GM18507 (cell line): Measurements from ENCODE around the gene OTOP3.
"Not testable (repeated sequence)": the region's sequence is repeated elsewhere in the genome, so short reads cannot be mapped to it uniquely, and the experiment has no call there.

Experiments used
- DNase-seq: peaks from one replicate; pipeline ENCODE4 v3.0.0; 2011; ENCODE audit warnings: low read depth; ENCODE audit not compliant: insufficient read length; ENCODE audit errors: extremely low spot score
- FAIRE-seq: peaks from 2 replicates; lab custom pipeline; 2011; peaks lifted over from hg19 to GRCh38; lab: Jason Lieb, UNC

Gene OTOP3

DNA sequence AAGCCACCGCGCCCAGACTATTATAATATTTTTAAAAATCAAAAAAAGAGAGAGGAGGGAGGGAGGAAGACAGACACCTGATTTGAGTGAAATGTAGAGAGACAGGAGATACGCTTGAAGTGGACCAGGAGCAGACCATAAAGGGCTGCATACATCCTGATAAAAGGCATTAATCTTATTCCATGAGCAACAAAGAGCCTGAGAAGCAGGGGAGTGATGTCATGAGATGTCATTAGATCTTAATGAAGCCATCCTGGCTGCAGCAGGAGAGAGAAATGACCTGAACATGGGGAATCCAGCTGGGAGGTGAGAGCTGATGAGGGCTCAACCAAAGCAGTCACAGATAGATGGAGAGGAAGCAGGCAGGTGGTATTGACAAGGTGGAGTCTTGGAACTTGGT, 42.1 kb downstream of the OTOP3 start:
- DNase-seq, result no peak
- FAIRE-seq, result no peak

DNA sequence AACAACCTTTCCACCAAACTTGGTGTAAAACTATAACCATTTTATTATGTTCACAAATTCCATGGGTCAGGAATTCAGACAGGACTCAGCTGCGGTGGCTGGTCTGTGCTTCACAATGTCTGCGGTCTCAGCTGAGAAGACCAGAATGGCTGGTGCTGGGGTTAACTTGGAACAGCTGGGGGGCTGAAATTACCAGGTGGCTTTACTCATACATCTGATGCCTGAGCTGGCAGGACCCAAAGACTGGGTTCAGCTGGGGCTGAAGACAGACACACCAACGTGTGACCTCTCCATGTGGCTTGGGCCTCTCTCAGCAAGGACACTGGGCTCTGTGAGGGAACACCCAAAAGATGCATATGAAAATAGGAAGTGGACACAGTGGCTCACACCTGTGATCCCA, 42.5 kb downstream of the OTOP3 start:
- no peak for DNase-seq
- no peak for FAIRE-seq

DNA sequence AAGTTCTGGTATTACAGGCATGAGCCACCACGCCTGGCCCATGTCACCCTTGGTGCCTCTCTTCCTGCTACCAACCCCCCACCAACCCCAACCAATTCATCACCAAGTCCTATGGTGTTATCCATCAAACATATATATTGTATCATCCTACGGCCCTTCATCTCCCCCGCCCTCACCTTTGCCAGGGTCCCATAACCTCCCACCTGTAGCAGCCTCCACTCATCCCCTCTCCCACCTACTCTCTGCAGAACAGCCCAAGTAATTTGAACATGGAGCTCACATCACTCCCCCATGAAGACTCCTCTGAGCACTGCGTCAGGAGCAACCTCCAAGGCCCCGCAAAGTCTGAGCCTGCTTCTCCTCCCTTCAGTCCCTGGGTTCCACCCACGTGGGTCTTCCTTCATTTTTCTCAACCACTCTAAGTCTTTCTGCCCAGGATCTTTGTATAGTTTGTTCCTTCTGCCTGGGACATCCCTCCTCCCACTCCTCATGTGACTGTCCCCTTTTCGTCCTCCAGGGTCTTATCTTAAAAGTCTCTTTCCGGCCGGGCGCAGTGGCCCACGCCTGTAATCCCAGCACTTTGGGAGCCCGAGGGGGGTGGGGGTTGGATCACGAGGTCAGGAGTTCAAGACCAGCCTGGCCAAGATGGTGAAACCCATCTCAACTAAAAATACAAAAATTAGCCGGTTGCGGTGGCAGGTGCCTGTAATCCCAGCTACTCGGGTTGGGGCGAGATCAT, 43.9 kb downstream of the OTOP3 start:
- FAIRE-seq, result no peak
- DNase-seq, result no peak

DNA sequence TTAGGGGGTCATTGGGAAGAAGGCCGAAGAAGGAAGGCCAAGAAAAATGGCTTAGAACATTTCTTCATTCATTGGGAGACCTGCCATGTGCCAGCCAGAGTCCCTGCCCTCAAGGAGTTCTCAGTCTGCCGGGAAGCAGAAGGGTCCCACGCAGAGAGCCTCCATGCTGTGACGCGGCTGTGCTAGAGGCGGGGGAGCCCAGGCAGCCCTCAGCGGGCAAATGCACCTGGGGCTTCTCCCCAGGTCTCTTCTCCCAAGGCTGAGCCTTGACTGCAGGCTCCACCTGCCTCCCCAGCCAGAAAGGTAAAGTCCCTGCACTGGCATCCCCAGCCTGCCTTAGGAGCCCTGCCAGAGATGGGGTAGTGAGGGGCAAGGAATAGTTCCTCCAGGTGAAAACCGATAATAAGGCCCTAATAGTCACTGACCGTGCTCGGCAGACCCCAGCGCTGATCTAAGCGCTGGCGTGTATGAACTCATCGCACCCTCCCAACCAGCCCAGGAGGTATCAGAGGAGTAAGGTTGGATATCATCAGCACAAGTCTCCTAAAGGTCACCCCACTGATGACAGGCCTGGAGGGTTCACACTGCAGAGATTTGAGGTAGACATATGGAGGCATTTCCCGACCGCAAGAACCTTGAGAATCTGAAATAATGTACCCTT, 45.8 kb downstream of the OTOP3 start:
- FAIRE-seq (no peak), DNase-seq (no peak)

DNA sequence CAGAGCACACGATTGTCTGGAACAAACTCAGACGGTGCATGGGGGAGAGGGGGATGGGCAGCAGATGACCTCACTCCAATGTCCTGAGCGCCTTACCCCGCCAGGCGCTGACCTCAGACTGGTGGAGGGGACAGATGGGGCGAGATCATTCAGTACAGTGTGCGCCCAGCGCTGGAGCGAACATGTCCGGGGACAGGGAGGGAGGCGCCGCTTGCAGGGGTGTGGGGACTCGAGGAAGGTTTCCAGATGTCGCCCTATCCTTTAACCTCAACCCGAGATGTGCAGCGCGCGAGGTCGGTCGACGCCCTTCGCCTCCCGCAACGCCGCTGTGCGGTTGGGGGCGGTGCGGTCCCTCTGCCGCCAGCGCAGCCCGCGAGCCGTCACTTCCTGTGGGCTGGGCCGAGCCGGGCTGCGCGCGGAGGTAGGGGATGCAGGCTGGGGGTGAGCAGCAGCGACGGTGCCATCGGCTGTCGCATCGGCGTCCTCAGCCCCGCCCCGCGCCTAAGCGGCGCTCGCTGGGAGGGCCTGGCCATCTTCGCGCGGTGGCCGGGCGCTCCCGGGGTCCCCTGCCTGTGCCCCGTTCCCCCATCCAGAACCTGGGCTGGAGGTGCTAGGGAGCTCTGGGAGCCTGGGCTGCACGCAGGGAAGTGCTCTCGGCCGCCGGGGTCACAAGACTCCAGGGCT, 46.4 kb downstream of the OTOP3 start:
- DNase-seq, result peak; percentile 52

DNA sequence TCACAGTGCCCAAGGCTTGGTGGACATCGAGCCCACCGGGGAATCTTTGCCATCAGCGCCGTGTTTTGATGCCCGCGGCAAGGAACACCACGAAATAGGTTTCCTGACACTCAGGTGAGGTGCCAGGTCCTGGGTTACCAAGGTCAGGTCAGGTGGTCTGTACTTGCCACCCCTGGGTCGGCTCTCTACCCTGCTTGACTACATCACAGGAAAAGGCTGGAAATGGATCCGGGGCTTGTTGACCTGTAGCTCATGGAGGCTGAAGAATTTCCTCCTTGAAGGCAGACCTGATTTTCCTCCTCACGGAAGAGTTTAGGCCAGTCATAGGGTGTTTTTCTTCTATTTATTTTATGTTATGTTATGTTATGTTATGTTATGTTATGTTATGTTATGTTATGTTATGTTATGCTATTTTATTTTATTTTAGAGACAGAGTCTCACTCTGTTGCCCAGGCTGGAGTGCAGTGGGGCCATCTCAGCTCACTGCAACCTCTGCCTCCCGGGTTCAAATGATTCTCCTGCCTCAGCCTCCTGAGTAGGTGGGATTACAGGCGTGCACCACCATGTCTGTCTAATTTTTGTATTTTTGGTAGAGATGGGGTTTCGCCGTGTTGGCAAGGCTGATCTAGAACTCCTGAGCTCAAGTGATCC, 47.1 kb downstream of the OTOP3 start:
- not testable (repeated sequence) for DNase-seq, FAIRE-seq

More for the DNA sequence above, 46.4 kb downstream of the OTOP3 start:
- peak; percentile 29 for FAIRE-seq

DNA sequence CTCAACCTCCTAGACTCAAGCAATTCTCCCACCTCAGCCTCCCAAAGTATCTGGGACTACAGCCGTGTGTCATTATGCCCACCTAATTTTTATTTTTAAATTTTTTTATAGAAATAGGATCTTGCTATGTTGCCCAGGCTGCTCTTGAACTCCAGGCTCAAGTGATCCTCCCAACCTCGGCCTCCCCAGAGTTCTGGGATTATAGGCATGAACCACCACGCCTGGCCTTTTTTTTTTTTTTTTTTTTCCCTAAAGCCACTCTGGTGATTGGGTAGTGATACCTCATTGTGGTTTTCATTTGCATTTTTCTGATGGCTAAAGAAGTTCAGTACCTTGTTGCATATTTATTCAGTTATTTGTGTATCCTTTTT, 50.5 kb downstream of the OTOP3 start:
- FAIRE-seq (no peak), DNase-seq (no peak)

DNA sequence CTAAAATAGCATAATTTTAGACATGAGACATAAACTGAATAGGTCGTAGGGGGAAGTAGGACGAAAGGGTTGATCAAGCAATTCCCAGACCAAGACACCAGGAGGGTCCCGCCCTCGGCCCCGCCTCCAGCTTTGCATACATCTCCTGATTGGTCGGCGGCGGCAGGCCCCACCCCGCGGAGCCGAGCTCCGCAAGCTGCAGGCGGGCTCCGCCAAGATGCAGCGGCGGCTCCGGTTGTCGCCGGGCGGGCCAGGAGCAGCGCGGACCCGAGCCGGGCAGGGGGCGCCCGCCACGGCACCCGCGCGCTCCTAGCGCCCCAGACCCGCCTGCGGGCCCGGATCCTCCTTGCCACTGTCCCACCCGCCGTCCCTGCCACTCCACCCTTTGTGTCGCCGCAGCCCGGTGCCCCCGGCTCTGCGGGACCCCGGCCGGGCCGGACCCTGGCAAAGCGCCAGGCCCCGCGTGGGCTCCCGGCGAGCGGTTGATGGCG, 51.8 kb downstream of the OTOP3 start, which contains the start of gene CDR2L:
Gene CDR2L (plus strand): TSS at position 215 of the 491 bp plus-strand sequence. CDS start 412 bp downstream, outside the sequence.
- peak; percentile 89 for DNase-seq
- FAIRE-seq, result peak; percentile 81

DNA sequence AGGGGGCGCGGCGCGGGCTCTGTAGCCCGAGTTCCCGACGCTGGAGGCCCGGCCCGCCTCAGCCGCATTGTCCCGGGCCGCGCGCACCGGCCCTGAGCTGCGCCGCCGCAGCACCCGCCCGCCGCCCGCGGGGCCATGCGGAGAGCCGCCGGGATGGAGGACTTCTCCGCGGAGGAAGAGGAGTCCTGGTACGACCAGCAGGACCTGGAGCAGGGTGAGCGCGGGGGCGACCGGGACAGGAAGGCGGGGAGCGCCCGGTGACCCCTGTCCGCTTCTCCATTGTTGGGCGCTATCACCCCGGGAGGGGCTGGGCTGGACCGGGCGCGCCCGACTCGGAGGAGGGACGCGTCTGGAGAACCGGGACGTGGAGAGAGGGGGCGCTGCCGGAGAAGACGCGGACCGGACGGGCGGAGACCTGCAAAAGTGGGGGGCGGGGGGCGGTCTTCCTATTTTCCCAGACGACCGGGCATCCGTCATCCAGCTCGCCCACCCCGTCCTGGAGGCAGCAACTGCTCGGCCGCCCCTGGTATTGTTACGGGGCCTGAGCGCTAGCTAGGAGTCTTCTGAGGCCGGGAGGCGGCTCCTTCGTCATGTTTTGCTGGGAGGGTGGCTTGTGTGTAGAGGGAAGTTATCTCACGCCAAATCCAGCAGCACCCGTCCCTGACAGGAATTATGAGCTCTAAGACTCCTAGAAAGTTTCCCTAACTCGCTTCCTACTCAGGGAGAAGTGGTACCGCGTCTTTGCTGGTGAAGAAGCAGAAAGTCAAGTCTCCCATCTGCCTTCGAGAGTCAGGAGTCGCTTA, 52.4 kb downstream of the OTOP3 start:
- DNase-seq, result no peak
- FAIRE-seq, result no peak

DNA sequence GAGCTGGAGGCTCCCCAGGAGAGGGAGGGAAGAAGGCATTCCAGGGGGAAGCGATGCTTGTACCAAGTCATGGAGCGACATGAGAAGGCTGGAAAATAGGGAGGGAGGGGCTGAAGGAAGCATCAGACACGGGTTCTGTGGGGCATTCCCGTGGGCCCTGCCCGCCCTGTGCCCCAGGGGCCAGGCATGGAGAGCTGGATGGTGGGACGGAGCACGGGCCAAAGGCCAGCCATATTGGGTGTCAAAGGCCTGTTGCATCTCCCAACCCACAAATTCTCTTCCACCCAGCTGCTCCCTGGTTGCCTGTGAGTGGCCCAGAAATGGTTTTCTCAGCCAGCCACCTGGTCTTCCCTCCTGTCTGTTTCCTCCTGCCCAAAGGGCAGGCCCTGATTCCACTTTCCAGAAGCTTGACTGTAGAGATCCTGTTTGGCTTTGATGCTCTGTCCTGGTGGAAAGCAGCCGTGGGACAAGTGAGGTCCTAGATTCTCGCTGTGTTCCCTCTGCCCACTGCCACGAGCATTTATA, 54.9 kb downstream of the OTOP3 start:
- FAIRE-seq (no peak), DNase-seq (no peak)

DNA sequence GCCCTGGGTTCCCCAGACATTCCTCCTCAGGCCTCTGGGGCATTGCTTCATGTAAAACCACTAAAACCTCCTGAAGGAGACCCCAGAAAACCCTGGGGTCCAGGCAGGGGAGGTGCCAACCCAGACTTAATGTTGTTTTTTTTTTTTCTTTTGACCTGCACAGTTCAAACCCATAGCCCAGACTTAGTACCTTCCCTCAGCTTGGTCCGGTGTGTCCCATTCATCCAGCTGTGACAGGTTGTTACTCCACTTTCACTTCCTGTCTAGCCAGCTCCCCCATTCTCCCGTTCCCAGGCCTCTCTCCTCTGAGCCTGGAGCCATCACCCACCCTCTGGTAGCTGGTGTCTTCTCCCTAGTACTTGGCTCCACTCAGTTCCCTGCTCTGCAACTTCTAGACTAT, 56.5 kb downstream of the OTOP3 start:
- no peak for FAIRE-seq
- no peak for DNase-seq

DNA sequence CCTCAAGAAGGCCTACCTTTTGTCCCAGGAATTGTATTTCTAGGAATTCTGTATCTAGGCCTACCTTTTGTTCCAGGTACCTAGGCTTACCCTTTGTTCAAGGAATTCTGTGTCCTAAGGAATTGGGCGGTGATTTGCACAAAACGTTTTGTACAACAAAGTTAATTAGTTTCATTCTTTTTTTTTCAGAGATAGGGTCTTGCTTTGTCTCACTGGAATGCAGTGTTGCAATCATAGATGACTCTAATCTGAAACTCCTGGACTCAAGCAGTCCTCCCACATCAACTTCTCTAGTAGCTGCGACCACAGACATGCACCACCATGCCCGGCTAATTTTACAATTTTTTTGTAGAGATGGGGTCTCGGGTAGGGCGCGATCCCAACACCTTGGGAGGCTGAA, 58.7 kb downstream of the OTOP3 start:
- DNase-seq (no peak), FAIRE-seq (no peak)

DNA sequence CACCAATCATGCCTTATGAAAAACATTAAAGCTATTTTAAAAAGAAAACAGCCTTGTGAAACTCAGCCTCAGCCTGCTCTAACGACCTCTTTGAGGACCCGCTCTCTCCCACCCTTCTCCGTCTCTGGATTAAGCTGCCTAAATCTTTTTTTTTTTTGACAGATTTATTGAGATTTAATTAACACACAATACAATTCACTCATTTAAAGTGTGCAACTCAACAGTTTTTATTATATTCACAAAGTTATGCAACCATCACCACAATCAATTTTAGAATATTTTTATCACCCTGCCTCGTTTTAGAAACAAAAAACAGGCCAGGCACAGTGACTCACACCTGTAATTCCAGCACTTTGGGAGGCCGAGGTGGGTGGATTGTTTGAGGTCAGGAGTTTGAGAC, 60.1 kb downstream of the OTOP3 start:
- DNase-seq (no peak), FAIRE-seq (no peak)

DNA sequence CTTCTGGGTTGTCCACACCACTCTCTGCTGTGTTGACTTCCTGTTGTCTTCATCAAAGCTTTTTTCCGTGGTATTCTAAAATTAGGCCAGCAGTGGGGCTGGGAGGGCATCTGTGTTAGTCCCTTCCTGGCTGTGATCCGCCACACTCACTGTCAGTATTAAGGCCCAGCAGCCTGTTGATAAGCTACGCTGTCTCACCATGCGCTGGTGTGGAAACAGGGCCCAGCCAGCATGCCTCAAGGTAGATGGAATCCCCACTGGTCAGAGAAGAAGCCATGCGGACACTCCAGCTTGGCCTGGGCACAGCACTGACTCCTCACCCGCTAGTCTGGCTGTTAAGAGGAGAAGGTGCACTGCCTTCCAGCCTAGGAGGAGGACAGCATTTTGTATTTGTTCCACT, 63.1 kb downstream of the OTOP3 start:
- DNase-seq, result no peak
- FAIRE-seq, result no peak

DNA sequence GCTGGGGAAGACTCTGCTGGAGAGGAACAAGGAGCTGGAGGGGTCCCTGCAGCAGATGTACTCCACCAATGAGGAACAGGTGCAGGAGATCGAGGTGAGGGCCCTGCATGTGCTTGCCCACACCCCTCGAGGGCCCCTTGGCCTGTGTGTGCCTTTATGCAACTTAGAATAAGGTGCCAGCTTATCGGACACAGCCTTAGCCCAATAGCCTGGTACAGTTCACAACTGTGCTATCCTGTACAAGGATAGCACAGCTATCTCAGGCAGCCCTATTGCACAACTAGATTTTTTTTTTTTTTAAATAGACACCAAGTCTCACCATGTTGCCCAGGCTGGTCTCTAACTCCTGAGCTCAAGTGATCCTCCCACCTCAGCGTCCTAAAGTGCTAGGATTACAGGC, 63.8 kb downstream of the OTOP3 start:
- FAIRE-seq, result no peak
- DNase-seq, result no peak
